GM19099 (cell line): ENCODE results near the gene POLR3H.

Experiments used
- POLR2A ChIP-seq: IDR thresholded peaks from 3 replicates; pipeline ENCODE4 v1.6.1; 2011; ENCODE audit warnings: low read depth; ENCODE audit not compliant: insufficient read length; ENCODE audit errors: extremely low read depth

POLR3H gene

GRCh38 chr22:41513391-41513790 is 30.9 kb downstream of the POLR3H start:
- TF ChIP-seq POLR2A, result no peak

GRCh38 chr22:41512421-41513194 is 31.7 kb downstream of the POLR3H start:
- TF ChIP-seq POLR2A, result no peak

GRCh38 chr22:41511521-41511968 is 32.7 kb downstream of the POLR3H start:
- no peak for TF ChIP-seq POLR2A

GRCh38 chr22:41508770-41509170 is 35.5 kb downstream of the POLR3H start:
- TF ChIP-seq POLR2A, result no peak

- no peak for TF ChIP-seq POLR2A
Observed at GRCh38 chr22:41507330-41508063, 36.8 kb downstream of the POLR3H start.

GRCh38 chr22:41505511-41506220 is 38.6 kb downstream of the POLR3H start:
- TF ChIP-seq POLR2A, result no peak

GRCh38 chr22:41504816-41505215 is 39.5 kb downstream of the POLR3H start:
- no peak for TF ChIP-seq POLR2A

- TF ChIP-seq POLR2A, result no peak
Observed at GRCh38 chr22:41504397-41504796, 39.9 kb downstream of the POLR3H start.

GRCh38 chr22:41501209-41501608 is 43.1 kb downstream of the POLR3H start:
- no peak for TF ChIP-seq POLR2A

GRCh38 chr22:41500303-41500702 is 44.0 kb downstream of the POLR3H start:
- no peak for TF ChIP-seq POLR2A

GRCh38 chr22:41499624-41500280 is 44.5 kb downstream of the POLR3H start:
- TF ChIP-seq POLR2A, result no peak

GRCh38 chr22:41498303-41498835 is 45.9 kb downstream of the POLR3H start:
- no peak for TF ChIP-seq POLR2A

GRCh38 chr22:41491374-41492100 is 52.7 kb downstream of the POLR3H start:
- no peak for TF ChIP-seq POLR2A

GRCh38 chr22:41488596-41489385 is 55.5 kb downstream of the POLR3H start:
- no peak for TF ChIP-seq POLR2A

- no peak for TF ChIP-seq POLR2A
Observed at GRCh38 chr22:41488076-41488475, 56.2 kb downstream of the POLR3H start.
